ENCODE measurements around the gene KRT28. TPM values are rescaled to one million over a fixed set of nuclear protein-coding genes. Genes with fewer than 3 reads are reported as not detected.

Gene KRT28
- polyA plus RNA-seq, 1 experiment, result not detected

DNA sequence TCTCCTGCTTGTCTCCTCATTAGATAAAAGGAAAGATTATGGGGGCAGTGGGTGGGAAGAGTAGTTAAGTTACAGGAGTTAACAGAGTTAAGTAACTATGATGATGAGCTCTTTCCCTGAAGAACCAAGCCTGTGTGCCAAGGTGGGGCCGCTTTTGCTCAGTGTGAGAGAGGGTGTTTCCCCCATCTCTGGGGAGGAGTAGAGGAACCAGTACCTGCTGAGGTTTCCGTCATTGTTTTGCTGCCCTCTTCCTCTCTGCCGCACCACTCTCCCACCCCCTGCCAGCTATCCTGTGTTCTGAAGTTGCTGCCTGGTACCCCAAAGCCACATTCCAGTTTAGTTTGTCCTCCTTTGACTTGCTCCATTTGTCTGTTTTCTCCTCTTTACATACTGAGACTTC lies 43.5 kb upstream of the KRT28 start:
- POLR2A ChIA-PET, result no interaction called here
- no peaks in the 10 kb centered on the region for H3K9me3 ChIP-seq (ENCODE audit: control insufficient read depth, insufficient read depth, low read length)
- H3K4me3 ChIP-seq (ENCODE audit: low read depth, low read length), result no peak overlapping the region

DNA sequence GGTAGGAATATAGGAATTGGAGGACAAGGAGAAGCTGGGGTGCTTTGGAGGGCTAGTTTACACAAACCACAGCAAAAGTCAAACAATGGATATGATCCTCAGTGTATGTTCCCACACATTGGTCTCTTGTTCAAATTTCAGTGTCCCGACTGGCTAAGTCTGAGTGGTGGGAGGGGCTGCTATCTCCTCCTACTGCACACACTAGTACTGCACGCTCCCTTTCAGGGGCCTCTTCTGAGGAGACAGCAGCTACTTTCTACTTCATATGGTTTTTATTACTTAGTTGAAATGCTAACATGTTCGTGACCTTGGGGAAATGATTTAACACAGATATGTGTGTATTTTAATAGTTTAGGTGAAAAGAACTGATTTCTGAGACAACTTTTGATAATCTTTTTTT lies 41.5 kb upstream of the KRT28 start:
- ChIA-PET POLR2A (interaction anchor here (1.1 kb wide), 1 partner anchor 22 kb away, joined by 3 read pairs; no protein-coding TSS in a partner anchor), CTCF (no interaction called here)
- Histone ChIP-seq H3K27me3 (ENCODE audit: control insufficient read depth, insufficient read depth, low read length) (no peaks in the 10 kb centered on the region), H3K9me3 (ENCODE audit: control insufficient read depth, insufficient read depth, low read length) (no peaks in the 10 kb centered on the region), H3K27ac (ENCODE audit: low read depth, low read length) (no peak overlapping the region), H3K4me3 (ENCODE audit: low read depth, low read length) (no peak overlapping the region)
- TF ChIP-seq, protein P1, sequence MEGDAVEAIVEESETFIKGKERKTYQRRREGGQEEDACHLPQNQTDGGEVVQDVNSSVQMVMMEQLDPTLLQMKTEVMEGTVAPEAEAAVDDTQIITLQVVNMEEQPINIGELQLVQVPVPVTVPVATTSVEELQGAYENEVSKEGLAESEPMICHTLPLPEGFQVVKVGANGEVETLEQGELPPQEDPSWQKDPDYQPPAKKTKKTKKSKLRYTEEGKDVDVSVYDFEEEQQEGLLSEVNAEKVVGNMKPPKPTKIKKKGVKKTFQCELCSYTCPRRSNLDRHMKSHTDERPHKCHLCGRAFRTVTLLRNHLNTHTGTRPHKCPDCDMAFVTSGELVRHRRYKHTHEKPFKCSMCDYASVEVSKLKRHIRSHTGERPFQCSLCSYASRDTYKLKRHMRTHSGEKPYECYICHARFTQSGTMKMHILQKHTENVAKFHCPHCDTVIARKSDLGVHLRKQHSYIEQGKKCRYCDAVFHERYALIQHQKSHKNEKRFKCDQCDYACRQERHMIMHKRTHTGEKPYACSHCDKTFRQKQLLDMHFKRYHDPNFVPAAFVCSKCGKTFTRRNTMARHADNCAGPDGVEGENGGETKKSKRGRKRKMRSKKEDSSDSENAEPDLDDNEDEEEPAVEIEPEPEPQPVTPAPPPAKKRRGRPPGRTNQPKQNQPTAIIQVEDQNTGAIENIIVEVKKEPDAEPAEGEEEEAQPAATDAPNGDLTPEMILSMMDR (IDR thresholded peaks at IDR 0.05; ENCODE audit: low read depth, low read length), result no peak
- no peak for DNase-seq (ENCODE audit: low read depth, low spot score)

More for the DNA sequence above, 43.5 kb upstream of the KRT28 start:
- Histone ChIP-seq H3K27ac (ENCODE audit: low read depth, low read length) (no peak overlapping the region), H3K27me3 (ENCODE audit: control insufficient read depth, insufficient read depth, low read length) (no peaks in the 10 kb centered on the region)
- DNase-seq (ENCODE audit: low read depth, low spot score), result no peak
- TF ChIP-seq, protein P1 (IDR thresholded peaks at IDR 0.05; ENCODE audit: low read depth, low read length), result no peak
- CTCF ChIA-PET, result interaction anchor here (1.1 to 1.2 kb wide), 2 partner anchors 819 to 822 kb away, joined by 3 to 6 read pairs; no protein-coding TSS in a partner anchor

DNA sequence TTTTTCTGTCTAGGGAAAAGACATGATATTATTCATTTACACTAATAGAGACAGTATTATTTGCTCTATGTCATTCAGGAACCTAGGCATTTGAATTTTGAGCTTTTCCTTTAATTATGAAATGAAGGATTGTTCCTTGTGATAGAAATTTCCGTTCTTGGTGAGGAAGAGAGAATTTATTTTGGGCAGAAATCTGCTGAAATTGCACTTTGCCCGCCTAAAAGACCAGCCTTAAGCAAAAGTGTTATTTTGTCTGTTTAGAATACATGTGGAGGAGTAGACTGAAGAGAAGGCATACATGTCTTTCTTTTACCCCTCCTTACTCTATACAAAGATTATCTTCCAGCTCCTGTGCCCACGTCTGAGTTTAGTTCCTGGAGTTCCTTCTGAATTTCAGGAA lies 39.4 kb upstream of the KRT28 start:
- TF ChIP-seq, protein P1 (IDR thresholded peaks at IDR 0.05; ENCODE audit: low read depth, low read length), result no peak
- Histone ChIP-seq H3K9me3 (ENCODE audit: control insufficient read depth, insufficient read depth, low read length) (no peaks in the 10 kb centered on the region), H3K27me3 (ENCODE audit: control insufficient read depth, insufficient read depth, low read length) (no peaks in the 10 kb centered on the region), H3K4me3 (ENCODE audit: low read depth, low read length) (no peak overlapping the region), H3K27ac (ENCODE audit: low read depth, low read length) (no peak overlapping the region)
- DNase-seq (ENCODE audit: low read depth, low spot score), result no peak
- CTCF ChIA-PET, result interaction anchor here (1.0 to 1.5 kb wide), 2 partner anchors 709 to 810 kb away, joined by 3 to 4 read pairs; no protein-coding TSS in a partner anchor
- POLR2A ChIA-PET, result no interaction called here

DNA sequence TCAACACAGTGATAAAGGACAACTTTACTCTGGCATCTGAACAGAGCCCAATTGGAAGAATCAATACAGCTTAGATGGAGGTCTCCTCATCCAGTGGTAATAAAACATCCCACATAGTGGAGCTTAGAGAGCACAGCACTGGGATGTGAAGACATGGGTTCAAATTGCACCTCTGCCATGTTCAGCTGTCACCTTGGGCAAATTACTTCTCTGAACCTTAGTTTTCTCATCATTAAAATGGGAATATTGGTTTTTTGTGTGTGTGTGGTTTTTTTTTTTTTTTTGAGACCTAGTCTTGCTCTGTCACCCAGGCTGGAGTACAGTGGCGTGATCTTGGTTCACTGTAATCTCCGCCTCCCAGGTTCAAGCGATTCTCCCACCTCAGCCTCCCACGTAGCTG lies 36.3 kb upstream of the KRT28 start:
- ChIA-PET CTCF (no interaction called here), POLR2A (interaction anchor here (0.6 kb wide), 1 partner anchor 286 kb away, joined by 3 read pairs; no protein-coding TSS in a partner anchor)

DNA sequence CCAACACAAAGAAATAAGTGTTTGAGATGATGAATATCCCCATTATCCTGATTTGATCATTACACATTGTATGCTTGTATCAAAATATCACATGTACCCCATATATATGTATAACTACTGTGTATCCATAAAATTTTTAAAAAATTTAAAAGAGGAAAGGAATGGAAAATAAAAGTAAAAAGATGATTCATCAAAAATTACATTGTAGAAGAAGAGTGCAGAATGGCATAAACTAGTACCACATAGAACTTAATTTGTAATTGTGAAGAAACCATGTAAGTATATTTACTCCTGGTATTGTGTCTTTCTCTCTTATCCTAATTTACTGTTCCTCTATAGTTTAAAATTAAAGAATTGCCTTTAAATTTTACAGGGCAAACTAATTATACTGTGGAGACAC lies 34.1 kb upstream of the KRT28 start:
- no peak overlapping the region for H3K27ac ChIP-seq (ENCODE audit: low read depth, low read length)
- H3K27me3 ChIP-seq (ENCODE audit: control insufficient read depth, insufficient read depth, low read length), result no peaks in the 10 kb centered on the region
- POLR2A ChIA-PET, result no interaction called here
- TF ChIP-seq, protein P1 (IDR thresholded peaks at IDR 0.05; ENCODE audit: low read depth, low read length), result no peak
- H3K9me3 ChIP-seq (ENCODE audit: control insufficient read depth, insufficient read depth, low read length), result no peaks in the 10 kb centered on the region
- CTCF ChIA-PET, result interaction anchor here (1.3 to 1.7 kb wide), 2 partner anchors 715 to 815 kb away, joined by 5 to 7 read pairs; no protein-coding TSS in a partner anchor
- H3K4me3 ChIP-seq (ENCODE audit: low read depth, low read length), result no peak overlapping the region
- DNase-seq (ENCODE audit: low read depth, low spot score), result no peak

More for the DNA sequence above, 36.3 kb upstream of the KRT28 start:
- no peak overlapping the region for H3K27ac ChIP-seq (ENCODE audit: low read depth, low read length)
- TF ChIP-seq, protein P1 (IDR thresholded peaks at IDR 0.05; ENCODE audit: low read depth, low read length), result no peak
- H3K9me3 ChIP-seq (ENCODE audit: control insufficient read depth, insufficient read depth, low read length), result no peaks in the 10 kb centered on the region
- no peak for DNase-seq (ENCODE audit: low read depth, low spot score)
- no peaks in the 10 kb centered on the region for H3K27me3 ChIP-seq (ENCODE audit: control insufficient read depth, insufficient read depth, low read length)
- no peak overlapping the region for H3K4me3 ChIP-seq (ENCODE audit: low read depth, low read length)

Measured in AG04450 (cell line).